Measurements from ENCODE around the gene PLEKHA5. TPM values are rescaled to one million over a fixed set of nuclear protein-coding genes. Genes with fewer than 3 reads are reported as not detected.

The PLEKHA5 gene
- polyA plus RNA-seq, 3 donors: 0.35 to 0.79 (median 0.41) TPM

DNA sequence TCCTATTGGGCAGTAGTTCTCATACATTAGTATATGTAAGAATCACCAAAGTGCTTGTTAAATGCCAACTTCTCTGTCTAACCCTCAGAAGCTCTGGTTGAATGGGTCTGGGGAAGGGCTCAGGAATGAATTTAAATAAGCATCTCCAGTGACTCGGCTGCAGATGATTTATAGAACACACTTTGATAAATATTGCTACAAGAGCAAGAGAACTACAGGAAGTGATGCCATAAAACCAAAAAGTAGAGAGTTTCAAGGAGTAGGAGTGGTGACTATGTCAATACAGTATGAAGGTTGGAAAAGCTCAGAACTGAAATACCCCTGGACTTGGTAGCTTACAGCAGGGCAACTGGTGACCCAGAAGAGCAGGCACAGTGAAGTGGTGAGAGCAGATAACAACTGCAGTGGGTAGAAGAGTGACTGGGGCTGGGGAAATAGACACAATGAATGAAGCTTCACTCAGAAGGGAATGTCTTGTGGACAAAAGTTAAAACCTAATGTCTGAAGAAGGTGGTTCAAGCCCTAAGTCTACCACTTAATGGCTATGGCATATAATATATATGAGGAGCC is 8.0 kb upstream of the PLEKHA5 start:
- Histone ChIP-seq H3K9me3 (replicated peaks in 1 of 2; ENCODE audit: control insufficient read depth in 1 of 2, insufficient read depth in 1 of 2, low read length in 2 of 2) (no peaks in the 10 kb centered on the region), H4K20me1 (ENCODE audit: insufficient read depth, low read length) (no peaks in the 10 kb centered on the region), H3K27ac (ENCODE audit: low read depth in 1 of 2, low read length in 2 of 2) (no peak overlapping the region), H2AFZ (ENCODE audit: insufficient read depth, low read depth, low read length, poor library complexity, severe bottlenecking) (no peak overlapping the region), H3K4me2 (replicated peaks; ENCODE audit: extremely low read depth, low read length, poor library complexity, severe bottlenecking) (no peak overlapping the region), H3K27me3 (ENCODE audit: control insufficient read depth in 2 of 2, insufficient read depth in 2 of 2, low read length in 2 of 2) (no peaks in the 10 kb centered on the region), H3K9ac (ENCODE audit: insufficient read depth, low read length, poor library complexity, severe bottlenecking) (no peak overlapping the region), H3K36me3 (replicated peaks in 1 of 2; ENCODE audit: control insufficient read depth in 1 of 2, insufficient read depth in 2 of 2, low read length in 2 of 2) (no peaks in the 10 kb centered on the region), H3K4me1 (ENCODE audit: control insufficient read depth in 1 of 2, insufficient read depth in 2 of 2, low read length in 2 of 2) (no peaks in the 10 kb centered on the region), H3K79me2 (ENCODE audit: insufficient read depth, low read length) (no peaks in the 10 kb centered on the region), H3K4me3 (replicated peaks in 1 of 3; ENCODE audit: low read depth in 2 of 3, low read length in 3 of 3) (no peak overlapping the region)
- DNase-seq: no peak
- TF ChIP-seq CTCF (IDR thresholded peaks at IDR 0.05): no peak
- H3K4me1 Mint-ChIP-seq: no peaks in the 10 kb centered on the region
- H3K9me3 Mint-ChIP-seq: peaks cover 0 to 6% (median 4%) of the 10 kb centered on the region in 7 donors
- H3K27me3 Mint-ChIP-seq (ENCODE audit: low read depth in 3 of 3): peaks cover 0 to 1% (median 0%) of the 10 kb centered on the region in 3 donors
- no CpG with 5 or more reads among the region's 1 CpG for WGBS (ENCODE audit: insufficient coverage)
- no peak overlapping the region for H3K27ac Mint-ChIP-seq
- intact Hi-C loops (cut with micrococcal nuclease): no loop called here
- H3K4me3 Mint-ChIP-seq: no peak overlapping the region
- no peaks in the 10 kb centered on the region for H3K36me3 Mint-ChIP-seq

DNA sequence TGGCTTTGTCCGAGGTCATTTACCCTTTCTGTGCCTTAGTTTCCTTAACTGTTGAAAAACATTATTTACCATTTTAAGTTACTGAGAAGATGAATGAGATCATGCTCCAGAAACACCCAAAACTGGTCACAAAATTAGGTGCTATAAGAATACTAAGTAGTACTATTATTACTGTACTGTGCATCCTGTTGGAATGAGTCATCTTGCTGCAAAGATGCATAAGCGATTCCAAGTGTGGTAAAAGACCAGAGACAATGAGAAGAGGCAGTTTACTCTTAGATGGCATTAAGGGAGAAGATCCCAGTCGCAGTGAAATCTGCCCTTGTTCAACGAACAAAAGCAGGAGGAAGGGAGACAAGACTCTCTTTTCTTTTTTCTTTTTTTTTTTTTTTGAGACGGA is 4.2 kb upstream of the PLEKHA5 start:
- H3K27ac Mint-ChIP-seq: no peak overlapping the region
- Histone ChIP-seq H3K27me3 (ENCODE audit: control insufficient read depth in 2 of 2, insufficient read depth in 2 of 2, low read length in 2 of 2) (no peaks in the 10 kb centered on the region), H2AFZ (ENCODE audit: insufficient read depth, low read depth, low read length, poor library complexity, severe bottlenecking) (no peak overlapping the region), H3K9me3 (replicated peaks in 1 of 2; ENCODE audit: control insufficient read depth in 1 of 2, insufficient read depth in 1 of 2, low read length in 2 of 2) (no peaks in the 10 kb centered on the region), H3K4me3 (replicated peaks in 1 of 3; ENCODE audit: low read depth in 2 of 3, low read length in 3 of 3) (no peak overlapping the region), H3K4me2 (replicated peaks; ENCODE audit: extremely low read depth, low read length, poor library complexity, severe bottlenecking) (no peak overlapping the region), H3K4me1 (ENCODE audit: control insufficient read depth in 1 of 2, insufficient read depth in 2 of 2, low read length in 2 of 2) (peaks cover 0 to 3% of the 10 kb centered on the region in 2 donors), H3K79me2 (ENCODE audit: insufficient read depth, low read length) (no peaks in the 10 kb centered on the region), H3K9ac (ENCODE audit: insufficient read depth, low read length, poor library complexity, severe bottlenecking) (no peak overlapping the region), H4K20me1 (ENCODE audit: insufficient read depth, low read length) (no peaks in the 10 kb centered on the region), H3K36me3 (replicated peaks in 1 of 2; ENCODE audit: control insufficient read depth in 1 of 2, insufficient read depth in 2 of 2, low read length in 2 of 2) (no peaks in the 10 kb centered on the region), H3K27ac (ENCODE audit: low read depth in 1 of 2, low read length in 2 of 2) (no peak overlapping the region)
- WGBS (ENCODE audit: insufficient coverage): 91% methylated on average over 3 of the region's 5 CpGs
- intact Hi-C loops (cut with micrococcal nuclease): no loop called here
- no peak for TF ChIP-seq CTCF (IDR thresholded peaks at IDR 0.05)
- DNase-seq: no peak
- H3K4me1 Mint-ChIP-seq: peaks cover 2% of the 10 kb centered on the region
- H3K4me3 Mint-ChIP-seq: no peak overlapping the region
- peaks cover 0 to 2% of the 10 kb centered on the region in 2 donors for H3K36me3 Mint-ChIP-seq
- H3K27me3 Mint-ChIP-seq (ENCODE audit: low read depth in 3 of 3): peaks cover 0 to 8% (median 1%) of the 10 kb centered on the region in 3 donors
- peaks cover 0 to 18% (median 14%) of the 10 kb centered on the region in 7 donors for H3K9me3 Mint-ChIP-seq
